ENCODE results near the gene QRFPR. TPM values are rescaled to one million over a fixed set of nuclear protein-coding genes. Genes with fewer than 3 reads are reported as not detected.

The QRFPR gene
- total and polyA plus RNA-seq, 10 of the 15 experiments (the other 5 are each of a cell fraction or from before 2014, with no cell fraction given) = not detected

DNA sequence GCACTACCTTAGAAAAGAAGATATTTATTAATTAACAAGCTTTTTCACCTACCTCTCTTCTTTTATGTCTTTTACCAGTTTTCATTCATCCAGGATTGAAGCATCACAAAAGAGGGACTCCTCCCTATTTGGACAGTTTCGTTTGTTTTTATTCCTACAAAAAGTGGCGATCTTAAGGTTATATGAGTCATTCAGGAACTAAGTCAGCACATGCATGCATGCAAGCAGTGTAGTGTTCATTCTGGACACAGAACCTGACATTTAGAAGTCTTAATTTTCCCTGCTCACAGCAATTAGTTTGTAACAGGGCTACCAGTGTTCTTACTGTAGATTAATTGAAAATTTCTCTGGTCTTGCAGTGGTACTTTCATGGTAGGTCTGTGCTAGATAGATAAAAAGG, 47.9 kb upstream of the QRFPR start (continued):
- TF ChIP-seq, protein P1, sequence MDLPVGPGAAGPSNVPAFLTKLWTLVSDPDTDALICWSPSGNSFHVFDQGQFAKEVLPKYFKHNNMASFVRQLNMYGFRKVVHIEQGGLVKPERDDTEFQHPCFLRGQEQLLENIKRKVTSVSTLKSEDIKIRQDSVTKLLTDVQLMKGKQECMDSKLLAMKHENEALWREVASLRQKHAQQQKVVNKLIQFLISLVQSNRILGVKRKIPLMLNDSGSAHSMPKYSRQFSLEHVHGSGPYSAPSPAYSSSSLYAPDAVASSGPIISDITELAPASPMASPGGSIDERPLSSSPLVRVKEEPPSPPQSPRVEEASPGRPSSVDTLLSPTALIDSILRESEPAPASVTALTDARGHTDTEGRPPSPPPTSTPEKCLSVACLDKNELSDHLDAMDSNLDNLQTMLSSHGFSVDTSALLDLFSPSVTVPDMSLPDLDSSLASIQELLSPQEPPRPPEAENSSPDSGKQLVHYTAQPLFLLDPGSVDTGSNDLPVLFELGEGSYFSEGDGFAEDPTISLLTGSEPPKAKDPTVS (IDR thresholded peaks at IDR 0.05; ENCODE audit: low read depth, low read length) = no peak
- TF ChIP-seq PKNOX1 (IDR thresholded peaks at IDR 0.05) (no peak), IRF4 (IDR thresholded peaks at IDR 0.05; ENCODE audit: low read depth, low read length) (no peak), ZNF622 (IDR thresholded peaks at IDR 0.05) (no peak), TCF7 (IDR thresholded peaks at IDR 0.05; ENCODE audit: borderline replicate concordance) (no peak), SMAD5 (IDR thresholded peaks at IDR 0.05; ENCODE audit: low read depth) (no peak)
- TF ChIP-seq, protein P2, sequence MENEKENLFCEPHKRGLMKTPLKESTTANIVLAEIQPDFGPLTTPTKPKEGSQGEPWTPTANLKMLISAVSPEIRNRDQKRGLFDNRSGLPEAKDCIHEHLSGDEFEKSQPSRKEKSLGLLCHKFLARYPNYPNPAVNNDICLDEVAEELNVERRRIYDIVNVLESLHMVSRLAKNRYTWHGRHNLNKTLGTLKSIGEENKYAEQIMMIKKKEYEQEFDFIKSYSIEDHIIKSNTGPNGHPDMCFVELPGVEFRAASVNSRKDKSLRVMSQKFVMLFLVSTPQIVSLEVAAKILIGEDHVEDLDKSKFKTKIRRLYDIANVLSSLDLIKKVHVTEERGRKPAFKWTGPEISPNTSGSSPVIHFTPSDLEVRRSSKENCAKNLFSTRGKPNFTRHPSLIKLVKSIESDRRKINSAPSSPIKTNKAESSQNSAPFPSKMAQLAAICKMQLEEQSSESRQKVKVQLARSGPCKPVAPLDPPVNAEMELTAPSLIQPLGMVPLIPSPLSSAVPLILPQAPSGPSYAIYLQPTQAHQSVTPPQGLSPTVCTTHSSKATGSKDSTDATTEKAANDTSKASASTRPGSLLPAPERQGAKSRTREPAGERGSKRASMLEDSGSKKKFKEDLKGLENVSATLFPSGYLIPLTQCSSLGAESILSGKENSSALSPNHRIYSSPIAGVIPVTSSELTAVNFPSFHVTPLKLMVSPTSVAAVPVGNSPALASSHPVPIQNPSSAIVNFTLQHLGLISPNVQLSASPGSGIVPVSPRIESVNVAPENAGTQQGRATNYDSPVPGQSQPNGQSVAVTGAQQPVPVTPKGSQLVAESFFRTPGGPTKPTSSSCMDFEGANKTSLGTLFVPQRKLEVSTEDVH (IDR thresholded peaks at IDR 0.05; ENCODE audit: low read depth, partially characterized antibody) = no peak

DNA sequence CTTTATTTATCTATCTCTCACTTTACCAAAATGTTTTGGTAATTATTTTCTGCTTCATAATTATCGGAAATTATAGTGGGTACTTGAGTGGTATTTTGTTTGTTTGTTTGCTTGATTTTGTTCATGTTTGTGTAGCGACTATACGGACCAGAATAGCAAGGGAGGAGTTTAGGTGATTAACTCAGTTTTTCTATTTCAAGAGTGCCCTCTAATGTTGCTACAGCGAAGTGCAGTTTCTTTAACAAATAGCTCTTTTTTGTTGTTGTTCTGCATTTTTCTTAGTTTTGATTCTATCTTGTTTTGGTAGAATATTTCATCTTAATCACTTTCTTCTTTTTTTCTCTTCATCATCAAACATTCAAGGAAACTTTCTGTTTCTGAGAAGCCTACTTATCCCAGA, 40.8 kb upstream of the QRFPR start:
- intact Hi-C loops (cut with micrococcal nuclease; ENCODE audit: unreplicated experiment) = no loop called here
- RAD21 ChIA-PET (ENCODE audit: unreplicated experiment) = interaction anchor here (0.9 to 1.4 kb wide), 3 partner anchors 47 to 229 kb away, joined by 3 to 9 read pairs (median 5); no protein-coding TSS in a partner anchor
- CTCF ChIA-PET = interaction anchor here (0.9 to 4.8 kb wide), 3 partner anchors 47 to 225 kb away, joined by 3 to 23 read pairs (median 7); no protein-coding TSS in a partner anchor
- Histone ChIP-seq H3K4me2 (ENCODE audit: control insufficient read depth, insufficient read depth) (no peak overlapping the region), H3K79me2 (ENCODE audit: control insufficient read depth, insufficient read depth, low read length) (no peaks in the 10 kb centered on the region), H3K27me3 (replicated peaks in 1 of 2; ENCODE audit: control insufficient read depth in 2 of 2, insufficient read depth in 2 of 2, low read length in 1 of 2) (no peaks in the 10 kb centered on the region), H2AFZ (ENCODE audit: control insufficient read depth, low read depth, low read length) (no peak overlapping the region), H3K9me3 (replicated peaks; ENCODE audit: control insufficient read depth, insufficient read depth, low read length) (no peaks in the 10 kb centered on the region), H3K9ac (ENCODE audit: control insufficient read depth, insufficient read depth, low read length) (no peak overlapping the region), H3K36me3 (ENCODE audit: control insufficient read depth in 2 of 2, insufficient read depth in 2 of 2, low read length in 1 of 2) (no peaks in the 10 kb centered on the region), H3K27ac (ENCODE audit: control insufficient read depth, insufficient read depth) (no peak overlapping the region), H3K4me1 (ENCODE audit: control insufficient read depth, insufficient read depth, low read length) (no peaks in the 10 kb centered on the region), H3K4me3 (no peak overlapping the region), H4K20me1 (ENCODE audit: control insufficient read depth, insufficient read depth) (no peaks in the 10 kb centered on the region)
- in situ Hi-C loops (cut with MboI) = no loop called here
- POLR2A ChIA-PET = no interaction called here
- no peak for ATAC-seq
- WGBS (ENCODE audit: insufficient coverage, insufficient replicate concordance, low lambda C conversion rate, missing lambda C conversion rate) = 23% methylated on average over 4 of the region's 4 CpGs
- DNase-seq (ENCODE audit: low read depth, low spot score) = no peak
- no peak for FAIRE-seq
- no TSS peak for BruUV-seq (replicated peaks)
- SMC1A ChIA-PET (ENCODE audit: uncharacterized antibody, unreplicated experiment) = interaction anchor here (1.0 to 3.8 kb wide), 4 partner anchors 41 to 230 kb away, joined by 3 to 17 read pairs (median 5); no protein-coding TSS in a partner anchor
- TF ChIP-seq, protein P3, sequence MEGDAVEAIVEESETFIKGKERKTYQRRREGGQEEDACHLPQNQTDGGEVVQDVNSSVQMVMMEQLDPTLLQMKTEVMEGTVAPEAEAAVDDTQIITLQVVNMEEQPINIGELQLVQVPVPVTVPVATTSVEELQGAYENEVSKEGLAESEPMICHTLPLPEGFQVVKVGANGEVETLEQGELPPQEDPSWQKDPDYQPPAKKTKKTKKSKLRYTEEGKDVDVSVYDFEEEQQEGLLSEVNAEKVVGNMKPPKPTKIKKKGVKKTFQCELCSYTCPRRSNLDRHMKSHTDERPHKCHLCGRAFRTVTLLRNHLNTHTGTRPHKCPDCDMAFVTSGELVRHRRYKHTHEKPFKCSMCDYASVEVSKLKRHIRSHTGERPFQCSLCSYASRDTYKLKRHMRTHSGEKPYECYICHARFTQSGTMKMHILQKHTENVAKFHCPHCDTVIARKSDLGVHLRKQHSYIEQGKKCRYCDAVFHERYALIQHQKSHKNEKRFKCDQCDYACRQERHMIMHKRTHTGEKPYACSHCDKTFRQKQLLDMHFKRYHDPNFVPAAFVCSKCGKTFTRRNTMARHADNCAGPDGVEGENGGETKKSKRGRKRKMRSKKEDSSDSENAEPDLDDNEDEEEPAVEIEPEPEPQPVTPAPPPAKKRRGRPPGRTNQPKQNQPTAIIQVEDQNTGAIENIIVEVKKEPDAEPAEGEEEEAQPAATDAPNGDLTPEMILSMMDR (IDR thresholded peaks at IDR 0.05 in 2 of 3, conservative IDR thresholded peaks at IDR 0.05 in 1 of 3; ENCODE audit: control insufficient read depth in 2 of 3, extremely low read depth in 1 of 3, insufficient read depth in 1 of 3, low read depth in 3 of 3, low read length in 3 of 3) = peak in 1 of 3 experiments; percentile 22; a peak in 1 of 6 replicates
- TF ChIP-seq SREBF1 (IDR thresholded peaks at IDR 0.05; ENCODE audit: low read length) = no peak
- TF ChIP-seq, protein P4, sequence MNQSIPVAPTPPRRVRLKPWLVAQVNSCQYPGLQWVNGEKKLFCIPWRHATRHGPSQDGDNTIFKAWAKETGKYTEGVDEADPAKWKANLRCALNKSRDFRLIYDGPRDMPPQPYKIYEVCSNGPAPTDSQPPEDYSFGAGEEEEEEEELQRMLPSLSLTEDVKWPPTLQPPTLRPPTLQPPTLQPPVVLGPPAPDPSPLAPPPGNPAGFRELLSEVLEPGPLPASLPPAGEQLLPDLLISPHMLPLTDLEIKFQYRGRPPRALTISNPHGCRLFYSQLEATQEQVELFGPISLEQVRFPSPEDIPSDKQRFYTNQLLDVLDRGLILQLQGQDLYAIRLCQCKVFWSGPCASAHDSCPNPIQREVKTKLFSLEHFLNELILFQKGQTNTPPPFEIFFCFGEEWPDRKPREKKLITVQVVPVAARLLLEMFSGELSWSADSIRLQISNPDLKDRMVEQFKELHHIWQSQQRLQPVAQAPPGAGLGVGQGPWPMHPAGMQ (IDR thresholded peaks at IDR 0.05; ENCODE audit: borderline replicate concordance) = no peak
- TF ChIP-seq EED (IDR thresholded peaks at IDR 0.05; ENCODE audit: low read depth) = no peak
- no peak for TF ChIP-seq YBX1 (IDR thresholded peaks at IDR 0.05)
- no peak for TF ChIP-seq MXI1 (IDR thresholded peaks at IDR 0.05; ENCODE audit: low read depth, low read length)
- TF ChIP-seq ZNF384 (IDR thresholded peaks at IDR 0.05; ENCODE audit: borderline replicate concordance, low read depth, low read length) = no peak
- 0 out of 2 replicates have a peak, but pooled peaks have one; percentile 6 for TF ChIP-seq RAD21 (IDR thresholded peaks at IDR 0.05; ENCODE audit: insufficient read depth, low read depth, low read length)

Data from GM12878 (cell line).